Measurements from ENCODE around the gene POU5F2.

POU5F2 gene
- total RNA-seq, result 5.6 to 7.4 reads per million in 2 donors

GRCh38 chr5:93741136-93741811 lies at the start of gene POU5F2:
TSS of gene POU5F2 (minus strand) at chr5:93741600. CDS start at chr5:93741563, 37 bp downstream.
- no peak for DNase-seq

GRCh38 chr5:93790401-93790800 lies 49.0 kb upstream of the POU5F2 start:
- DNase-seq, result no peak

GRCh38 chr5:93789173-93790067 lies 48.0 kb upstream of the POU5F2 start:
- no peak for DNase-seq

- no peak for DNase-seq
Measured at GRCh38 chr5:93787598-93787997, 46.2 kb upstream of the POU5F2 start.

- no peak for DNase-seq
Measured at GRCh38 chr5:93785475-93785874, 44.1 kb upstream of the POU5F2 start.

GRCh38 chr5:93782978-93783377 lies 41.6 kb upstream of the POU5F2 start:
- DNase-seq, result no peak

- no peak for DNase-seq
Measured at GRCh38 chr5:93777620-93778019, 36.2 kb upstream of the POU5F2 start.

- DNase-seq, result no peak
Measured at GRCh38 chr5:93756372-93756771, 15.0 kb upstream of the POU5F2 start.

- no peak for DNase-seq
Measured at GRCh38 chr5:93755716-93756115, 14.3 kb upstream of the POU5F2 start.

- DNase-seq, result no peak
Measured at GRCh38 chr5:93748875-93749397, 7.5 kb upstream of the POU5F2 start.

GRCh38 chr5:93746406-93747056 lies 5.1 kb upstream of the POU5F2 start:
- DNase-seq, result no peak

GRCh38 chr5:93736284-93736683 lies 5.1 kb downstream of the POU5F2 start:
- DNase-seq, result no peak

GRCh38 chr5:93735378-93735777 lies 6.0 kb downstream of the POU5F2 start:
- DNase-seq, result no peak

GRCh38 chr5:93731987-93732386 lies 9.4 kb downstream of the POU5F2 start:
- DNase-seq, result no peak

GRCh38 chr5:93726595-93726994 lies 14.8 kb downstream of the POU5F2 start:
- DNase-seq, result no peak

GRCh38 chr5:93724791-93725190 lies 16.6 kb downstream of the POU5F2 start:
- DNase-seq, result no peak

GRCh38 chr5:93723681-93724080 lies 17.7 kb downstream of the POU5F2 start:
- DNase-seq, result no peak

GRCh38 chr5:93723005-93723404 lies 18.4 kb downstream of the POU5F2 start:
- DNase-seq, result no peak

- DNase-seq, result no peak
Measured at GRCh38 chr5:93722588-93722987, 18.8 kb downstream of the POU5F2 start.

GRCh38 chr5:93721511-93721910 lies 19.9 kb downstream of the POU5F2 start:
- DNase-seq, result no peak

- DNase-seq, result no peak
Measured at GRCh38 chr5:93721071-93721470, 20.3 kb downstream of the POU5F2 start.

GRCh38 chr5:93717162-93717561 lies 24.2 kb downstream of the POU5F2 start:
- DNase-seq, result no peak

GRCh38 chr5:93716453-93716852 lies 24.9 kb downstream of the POU5F2 start:
- no peak for DNase-seq

Data from activated gamma-delta T cell (primary cell).